ENCODE data around the gene CASP3.
"Not testable (repeated sequence)": the region's sequence is repeated elsewhere in the genome, so short reads cannot be mapped to it uniquely, and the experiment has no call there.

Gene CASP3

GRCh38 chr4:184599492-184600135 is 49.6 kb downstream of the CASP3 start:
- Mint-ChIP-seq H3K36me3 (ENCODE audit: low read depth) (peaks cover 6% of the 10 kb centered on the region), H3K4me1 (peaks cover 16% of the 10 kb centered on the region), H3K27ac (no peak overlapping the region), H3K4me3 (no peak overlapping the region), H3K9me3 (peaks cover 14% of the 10 kb centered on the region), H3K27me3 (peaks cover 16% of the 10 kb centered on the region)
- ATAC-seq (no peak), DNase-seq (no peak)

- ATAC-seq, result no peak
- no peak for DNase-seq
- Mint-ChIP-seq H3K27me3 (peaks cover 16% of the 10 kb centered on the region), H3K27ac (no peak overlapping the region), H3K36me3 (ENCODE audit: low read depth) (peaks cover 6% of the 10 kb centered on the region), H3K4me1 (peaks cover 16% of the 10 kb centered on the region), H3K4me3 (no peak overlapping the region), H3K9me3 (peaks cover 8% of the 10 kb centered on the region)
Observed at GRCh38 chr4:184598753-184599491, 50.3 kb downstream of the CASP3 start.

- ATAC-seq, result no peak
- Mint-ChIP-seq H3K27ac (no peak overlapping the region), H3K36me3 (ENCODE audit: low read depth) (no peaks in the 10 kb centered on the region)
Observed at GRCh38 chr4:184596617-184597185, 52.5 kb downstream of the CASP3 start.

GRCh38 chr4:184596044-184596616 is 53.1 kb downstream of the CASP3 start:
- peaks cover 8% of the 10 kb centered on the region for H3K27me3 Mint-ChIP-seq
- H3K27ac Mint-ChIP-seq, result no peak overlapping the region
- H3K36me3 Mint-ChIP-seq (ENCODE audit: low read depth), result no peaks in the 10 kb centered on the region
- no peaks in the 10 kb centered on the region for H3K9me3 Mint-ChIP-seq
- DNase-seq (no peak), ATAC-seq (no peak)
- no peak overlapping the region for H3K4me3 Mint-ChIP-seq
- H3K4me1 Mint-ChIP-seq, result peaks cover 9% of the 10 kb centered on the region

More at GRCh38 chr4:184596617-184597185, 52.5 kb downstream of the CASP3 start:
- no peaks in the 10 kb centered on the region for H3K9me3 Mint-ChIP-seq
- H3K4me3 Mint-ChIP-seq, result no peak overlapping the region
- peaks cover 12% of the 10 kb centered on the region for H3K4me1 Mint-ChIP-seq
- DNase-seq, result no peak
- peaks cover 11% of the 10 kb centered on the region for H3K27me3 Mint-ChIP-seq

- no peaks in the 10 kb centered on the region for H3K9me3 Mint-ChIP-seq
- ATAC-seq (no peak), DNase-seq (no peak)
- peaks cover 8% of the 10 kb centered on the region for H3K27me3 Mint-ChIP-seq
- no peak overlapping the region for H3K27ac Mint-ChIP-seq
- no peaks in the 10 kb centered on the region for H3K36me3 Mint-ChIP-seq (ENCODE audit: low read depth)
- H3K4me1 Mint-ChIP-seq, result peaks cover 5% of the 10 kb centered on the region
- H3K4me3 Mint-ChIP-seq, result no peak overlapping the region
Observed at GRCh38 chr4:184595430-184595829, 53.8 kb downstream of the CASP3 start.

GRCh38 chr4:184593461-184593860 is 55.8 kb downstream of the CASP3 start:
- Mint-ChIP-seq H3K4me3 (no peak overlapping the region), H3K27ac (no peak overlapping the region), H3K36me3 (ENCODE audit: low read depth) (no peaks in the 10 kb centered on the region), H3K27me3 (no peaks in the 10 kb centered on the region), H3K9me3 (no peaks in the 10 kb centered on the region), H3K4me1 (no peaks in the 10 kb centered on the region)
- ATAC-seq, result no peak
- no peak for DNase-seq

- ATAC-seq; H3K27me3 Mint-ChIP-seq; H3K4me1 Mint-ChIP-seq; DNase-seq; H3K9me3 Mint-ChIP-seq; H3K27ac Mint-ChIP-seq; H3K36me3 Mint-ChIP-seq (ENCODE audit: low read depth); H3K4me3 Mint-ChIP-seq: not testable (repeated sequence)
Observed at GRCh38 chr4:184591747-184592270, 57.4 kb downstream of the CASP3 start.

- ATAC-seq (no peak), DNase-seq (no peak)
- Mint-ChIP-seq H3K27ac (no peak overlapping the region), H3K4me1 (no peaks in the 10 kb centered on the region), H3K9me3 (no peaks in the 10 kb centered on the region), H3K27me3 (no peaks in the 10 kb centered on the region), H3K4me3 (no peak overlapping the region), H3K36me3 (ENCODE audit: low read depth) (no peaks in the 10 kb centered on the region)
Observed at GRCh38 chr4:184591070-184591677, 58.1 kb downstream of the CASP3 start.

GRCh38 chr4:184590196-184590595 is 59.1 kb downstream of the CASP3 start:
- Mint-ChIP-seq H3K27me3 (no peaks in the 10 kb centered on the region), H3K36me3 (ENCODE audit: low read depth) (no peaks in the 10 kb centered on the region), H3K4me1 (peaks cover 4% of the 10 kb centered on the region), H3K4me3 (no peak overlapping the region), H3K27ac (no peak overlapping the region), H3K9me3 (no peaks in the 10 kb centered on the region)
- DNase-seq (no peak), ATAC-seq (no peak)

- no peak overlapping the region for H3K27ac Mint-ChIP-seq
- no peak for ATAC-seq
Observed at GRCh38 chr4:184588893-184589292, 60.4 kb downstream of the CASP3 start.

GRCh38 chr4:184587701-184588100 is 61.5 kb downstream of the CASP3 start:
- no peak overlapping the region for H3K4me3 Mint-ChIP-seq
- ATAC-seq (no peak), DNase-seq (no peak)
- no peaks in the 10 kb centered on the region for H3K27me3 Mint-ChIP-seq
- H3K36me3 Mint-ChIP-seq (ENCODE audit: low read depth), result no peaks in the 10 kb centered on the region
- peaks cover 21% of the 10 kb centered on the region for H3K4me1 Mint-ChIP-seq
- no peaks in the 10 kb centered on the region for H3K9me3 Mint-ChIP-seq
- no peak overlapping the region for H3K27ac Mint-ChIP-seq

More at GRCh38 chr4:184588893-184589292, 60.4 kb downstream of the CASP3 start:
- Mint-ChIP-seq H3K27me3 (no peaks in the 10 kb centered on the region), H3K9me3 (no peaks in the 10 kb centered on the region), H3K4me3 (no peak overlapping the region), H3K4me1 (peaks cover 14% of the 10 kb centered on the region), H3K36me3 (ENCODE audit: low read depth) (no peaks in the 10 kb centered on the region)
- no peak for DNase-seq

GRCh38 chr4:184587221-184587620 is 62.0 kb downstream of the CASP3 start:
- Mint-ChIP-seq H3K36me3 (ENCODE audit: low read depth) (no peaks in the 10 kb centered on the region), H3K27me3 (no peaks in the 10 kb centered on the region), H3K27ac (no peak overlapping the region), H3K4me1 (peaks cover 21% of the 10 kb centered on the region), H3K4me3 (no peak overlapping the region), H3K9me3 (no peaks in the 10 kb centered on the region)
- DNase-seq (no peak), ATAC-seq (no peak)

- peaks cover 21% of the 10 kb centered on the region for H3K4me1 Mint-ChIP-seq
- peaks cover 3% of the 10 kb centered on the region for H3K36me3 Mint-ChIP-seq (ENCODE audit: low read depth)
- DNase-seq, result peak; percentile 14
- peak overlapping the region; percentile 7 for H3K27ac Mint-ChIP-seq
- peak; percentile 95 for ATAC-seq
- H3K27me3 Mint-ChIP-seq, result no peaks in the 10 kb centered on the region
- peaks cover 10% of the 10 kb centered on the region for H3K9me3 Mint-ChIP-seq
- no peak overlapping the region for H3K4me3 Mint-ChIP-seq
Observed at GRCh38 chr4:184583738-184584502, 65.3 kb downstream of the CASP3 start.
